GM20000 (cell line): ENCODE data around the gene EIF2AK2.

Experiments used
- DNase-seq: peaks from one replicate; pipeline ENCODE4 v3.0.0; 2012; ENCODE audit warnings: low spot score
- CTCF ChIP-seq: IDR thresholded peaks from 2 replicates; pipeline ENCODE4 v1.5.1; 2012; ENCODE audit warnings: mild to moderate bottlenecking, control low read depth; ENCODE audit errors: extremely low read depth, missing control alignments

Gene EIF2AK2

GRCh38 chr2:37148325-37148724 lies 8.5 kb downstream of the EIF2AK2 start:
- DNase-seq = no peak
- no peak for TF ChIP-seq CTCF

- DNase-seq = no peak
- TF ChIP-seq CTCF = no peak
Measured at GRCh38 chr2:37146062-37146461, 10.7 kb downstream of the EIF2AK2 start.

GRCh38 chr2:37143974-37144373 lies 12.8 kb downstream of the EIF2AK2 start:
- no peak for TF ChIP-seq CTCF
- DNase-seq = no peak

GRCh38 chr2:37142546-37142945 lies 14.2 kb downstream of the EIF2AK2 start:
- no peak for TF ChIP-seq CTCF
- DNase-seq = no peak

- no peak for TF ChIP-seq CTCF
- no peak for DNase-seq
Measured at GRCh38 chr2:37132914-37133313, 23.9 kb downstream of the EIF2AK2 start.

- DNase-seq = no peak
Measured at GRCh38 chr2:37125416-37125815, 31.4 kb downstream of the EIF2AK2 start.

GRCh38 chr2:37119157-37119556 lies 37.6 kb downstream of the EIF2AK2 start:
- no peak for TF ChIP-seq CTCF

More at GRCh38 chr2:37125416-37125815, 31.4 kb downstream of the EIF2AK2 start:
- no peak for TF ChIP-seq CTCF

GRCh38 chr2:37117566-37117965 lies 39.2 kb downstream of the EIF2AK2 start:
- DNase-seq = no peak
- no peak for TF ChIP-seq CTCF

More at GRCh38 chr2:37119157-37119556, 37.6 kb downstream of the EIF2AK2 start:
- DNase-seq = no peak
